HepG2 (cell line): Measurements from ENCODE around the gene MBLAC1. TPM values are rescaled to one million over a fixed set of nuclear protein-coding genes. Genes with fewer than 3 reads are reported as not detected.

Source experiments
- KMT2A ChIP-seq: sonication (generic); formaldehyde crosslinking; IDR thresholded peaks from 2 replicates; pipeline ENCODE4 v1.4.0; 2020; ENCODE audit warnings: missing genetic modification reagents
- NR3C1 ChIP-seq: sonication (generic); formaldehyde crosslinking; IDR thresholded peaks from 2 replicates; pipeline ENCODE4 v1.4.0; 2020; ENCODE audit warnings: missing genetic modification reagents
- ONECUT2 ChIP-seq: sonication (generic); formaldehyde crosslinking; IDR thresholded peaks from 2 replicates; pipeline ENCODE4 v1.4.0; 2020; ENCODE audit warnings: missing genetic modification reagents
- REL ChIP-seq: sonication (generic); formaldehyde crosslinking; conservative IDR thresholded peaks from 2 replicates; pipeline ENCODE4 v1.8.0; 2022; ENCODE audit warnings: mild to moderate bottlenecking, missing genetic modification reagents, moderate library complexity
- ZGPAT ChIP-seq: IDR thresholded peaks from 2 replicates; pipeline ENCODE4 v1.6.1; 2016; ENCODE audit warnings: mild to moderate bottlenecking
- ZNF850 ChIP-seq: sonication (generic); formaldehyde crosslinking; conservative IDR thresholded peaks from 2 replicates; pipeline ENCODE4 v1.9.0; 2021; ENCODE audit warnings: mild to moderate bottlenecking, missing genetic modification reagents
- polyA plus RNA-seq, 8 experiments: library from polyadenylated mRNA; depleted of rRNA in 3 of 8; stranded (reverse) in 7 of 8; unstranded in 1 of 8; fragments of >200 nt; fragmentation: Illumina TruSeq in 4 of 8; extraction: Trizol in 4 of 8; gene quantifications; 2 replicates each; pipeline versions ENCODE4 v1.2.1 to v1.2.3, GENCODE V29; 2011 to 2016; ENCODE audit warnings: low read depth in 4 of 8, missing spikeins in 1 of 8, mixed read lengths in 1 of 8; ENCODE audit not compliant: insufficient read depth in 1 of 8
- total RNA-seq, 5 experiments: library from RNA; depleted of rRNA; stranded (reverse); fragments of >200 nt; fragmentation: Illumina TruSeq; extraction: Trizol; gene quantifications; 2 replicates each; pipeline ENCODE4 v1.2.3, GENCODE V29; 2016; ENCODE audit warnings: low read depth in 1 of 5
- TF ChIP-seq, protein P1 (sequence below), 2 experiments: fragments of 450-650 bp in 1 of 2; sonication (generic) in 1 of 2; formaldehyde crosslinking in 1 of 2; IDR thresholded peaks; 2 replicates each; pipeline versions ENCODE4 v1.6.1 to v1.8.0; 2016 to 2022; ENCODE audit warnings: antibody characterized with exemption in 1 of 2, mild to moderate bottlenecking in 1 of 2, missing genetic modification reagents in 1 of 2
- TF ChIP-seq, protein P2 (sequence below): sonication (generic); formaldehyde crosslinking; conservative IDR thresholded peaks from 2 replicates; pipeline ENCODE4 v1.8.0; 2022; ENCODE audit warnings: missing genetic modification reagents
- TF ChIP-seq, protein P3 (sequence below): sonication (generic); formaldehyde crosslinking; IDR thresholded peaks from 2 replicates; pipeline ENCODE4 v1.4.0; 2020; ENCODE audit warnings: missing genetic modification reagents

Gene MBLAC1
- total and polyA plus RNA-seq, 2 of the 13 experiments (the other 11 are each of a cell fraction or from before 2014, with no cell fraction given) = 0.79 to 2.1 TPM

- TF ChIP-seq, protein P1, sequence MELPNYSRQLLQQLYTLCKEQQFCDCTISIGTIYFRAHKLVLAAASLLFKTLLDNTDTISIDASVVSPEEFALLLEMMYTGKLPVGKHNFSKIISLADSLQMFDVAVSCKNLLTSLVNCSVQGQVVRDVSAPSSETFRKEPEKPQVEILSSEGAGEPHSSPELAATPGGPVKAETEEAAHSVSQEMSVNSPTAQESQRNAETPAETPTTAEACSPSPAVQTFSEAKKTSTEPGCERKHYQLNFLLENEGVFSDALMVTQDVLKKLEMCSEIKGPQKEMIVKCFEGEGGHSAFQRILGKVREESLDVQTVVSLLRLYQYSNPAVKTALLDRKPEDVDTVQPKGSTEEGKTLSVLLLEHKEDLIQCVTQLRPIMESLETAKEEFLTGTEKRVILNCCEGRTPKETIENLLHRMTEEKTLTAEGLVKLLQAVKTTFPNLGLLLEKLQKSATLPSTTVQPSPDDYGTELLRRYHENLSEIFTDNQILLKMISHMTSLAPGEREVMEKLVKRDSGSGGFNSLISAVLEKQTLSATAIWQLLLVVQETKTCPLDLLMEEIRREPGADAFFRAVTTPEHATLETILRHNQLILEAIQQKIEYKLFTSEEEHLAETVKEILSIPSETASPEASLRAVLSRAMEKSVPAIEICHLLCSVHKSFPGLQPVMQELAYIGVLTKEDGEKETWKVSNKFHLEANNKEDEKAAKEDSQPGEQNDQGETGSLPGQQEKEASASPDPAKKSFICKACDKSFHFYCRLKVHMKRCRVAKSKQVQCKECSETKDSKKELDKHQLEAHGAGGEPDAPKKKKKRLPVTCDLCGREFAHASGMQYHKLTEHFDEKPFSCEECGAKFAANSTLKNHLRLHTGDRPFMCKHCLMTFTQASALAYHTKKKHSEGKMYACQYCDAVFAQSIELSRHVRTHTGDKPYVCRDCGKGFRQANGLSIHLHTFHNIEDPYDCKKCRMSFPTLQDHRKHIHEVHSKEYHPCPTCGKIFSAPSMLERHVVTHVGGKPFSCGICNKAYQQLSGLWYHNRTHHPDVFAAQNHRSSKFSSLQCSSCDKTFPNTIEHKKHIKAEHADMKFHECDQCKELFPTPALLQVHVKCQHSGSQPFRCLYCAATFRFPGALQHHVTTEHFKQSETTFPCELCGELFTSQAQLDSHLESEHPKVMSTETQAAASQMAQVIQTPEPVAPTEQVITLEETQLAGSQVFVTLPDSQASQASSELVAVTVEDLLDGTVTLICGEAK (IDR thresholded peaks at IDR 0.05) = no peak
- TF ChIP-seq, protein P1 (CRISPR knock-in tag; IDR thresholded peaks at IDR 0.05) = peak; percentile 84
- TF ChIP-seq, protein P2, sequence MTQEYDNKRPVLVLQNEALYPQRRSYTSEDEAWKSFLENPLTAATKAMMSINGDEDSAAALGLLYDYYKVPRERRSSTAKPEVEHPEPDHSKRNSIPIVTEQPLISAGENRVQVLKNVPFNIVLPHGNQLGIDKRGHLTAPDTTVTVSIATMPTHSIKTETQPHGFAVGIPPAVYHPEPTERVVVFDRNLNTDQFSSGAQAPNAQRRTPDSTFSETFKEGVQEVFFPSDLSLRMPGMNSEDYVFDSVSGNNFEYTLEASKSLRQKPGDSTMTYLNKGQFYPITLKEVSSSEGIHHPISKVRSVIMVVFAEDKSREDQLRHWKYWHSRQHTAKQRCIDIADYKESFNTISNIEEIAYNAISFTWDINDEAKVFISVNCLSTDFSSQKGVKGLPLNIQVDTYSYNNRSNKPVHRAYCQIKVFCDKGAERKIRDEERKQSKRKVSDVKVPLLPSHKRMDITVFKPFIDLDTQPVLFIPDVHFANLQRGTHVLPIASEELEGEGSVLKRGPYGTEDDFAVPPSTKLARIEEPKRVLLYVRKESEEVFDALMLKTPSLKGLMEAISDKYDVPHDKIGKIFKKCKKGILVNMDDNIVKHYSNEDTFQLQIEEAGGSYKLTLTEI (CRISPR knock-in tag) = no peak
- TF ChIP-seq REL (CRISPR knock-in tag) (peak; percentile 28; the same call in 1 of the 2 replicates), NR3C1 (CRISPR knock-in tag) (no peak), ZNF850 (CRISPR knock-in tag) (no peak), ONECUT2 (peak; percentile 49; the same call in 1 of the 2 replicates), KMT2A (0 out of 2 replicates have a peak, but pooled peaks have one; percentile 51), ZGPAT (CRISPR knock-in tag) (peak; percentile 67)
- TF ChIP-seq, protein P3, sequence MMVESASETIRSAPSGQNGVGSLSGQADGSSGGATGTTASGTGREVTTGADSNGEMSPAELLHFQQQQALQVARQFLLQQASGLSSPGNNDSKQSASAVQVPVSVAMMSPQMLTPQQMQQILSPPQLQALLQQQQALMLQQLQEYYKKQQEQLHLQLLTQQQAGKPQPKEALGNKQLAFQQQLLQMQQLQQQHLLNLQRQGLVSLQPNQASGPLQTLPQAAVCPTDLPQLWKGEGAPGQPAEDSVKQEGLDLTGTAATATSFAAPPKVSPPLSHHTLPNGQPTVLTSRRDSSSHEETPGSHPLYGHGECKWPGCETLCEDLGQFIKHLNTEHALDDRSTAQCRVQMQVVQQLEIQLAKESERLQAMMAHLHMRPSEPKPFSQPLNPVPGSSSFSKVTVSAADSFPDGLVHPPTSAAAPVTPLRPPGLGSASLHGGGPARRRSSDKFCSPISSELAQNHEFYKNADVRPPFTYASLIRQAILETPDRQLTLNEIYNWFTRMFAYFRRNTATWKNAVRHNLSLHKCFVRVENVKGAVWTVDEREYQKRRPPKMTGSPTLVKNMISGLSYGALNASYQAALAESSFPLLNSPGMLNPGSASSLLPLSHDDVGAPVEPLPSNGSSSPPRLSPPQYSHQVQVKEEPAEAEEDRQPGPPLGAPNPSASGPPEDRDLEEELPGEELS (CRISPR knock-in tag) = peak; percentile 24
Measured at GRCh38 chr7:100119072-100119969, 7.4 kb upstream of the MBLAC1 start, which contains the start of the genes CNPY4 and TAF6 (continued).
